Vagina (tissue), 2 donors: ENCODE results near the gene OR2Y1. TPM values are rescaled to one million over a fixed set of nuclear protein-coding genes. Genes with fewer than 3 reads are reported as not detected.

Experiments used
- DNase-seq, 2 donors: peaks; one replicate each; pipeline ENCODE4 v3.0.0-alpha.2; 2017; ENCODE audit errors: extremely low spot score in 2 of 2
- H3K27ac ChIP-seq: fragments of 200-600 bp; sonication (generic); one replicate; pipeline ENCODE4 v1.5.1; 2019
- H3K27me3 ChIP-seq: fragments of 200-600 bp; sonication (generic); one replicate; pipeline ENCODE4 v1.5.1; 2019
- H3K36me3 ChIP-seq, 2 donors: fragments of 200-600 bp; sonication (generic); one replicate each; pipeline ENCODE4 v1.5.1; 2017 to 2019
- H3K4me1 ChIP-seq: fragments of 200-600 bp; sonication (generic); one replicate; pipeline ENCODE4 v1.5.1; 2019
- H3K4me3 ChIP-seq, 2 donors: fragments of 200-600 bp; sonication (generic); 1 replicate in 1 of 2; 2 replicates in 1 of 2; pipeline ENCODE4 v1.5.1; 2016 to 2019
- H3K9me3 ChIP-seq: fragments of 200-600 bp; sonication (generic); one replicate; pipeline ENCODE4 v1.5.1; 2019
- CTCF ChIP-seq, 3 experiments: fragments of 450-650 bp in 2 of 3; fragments of 200-600 bp in 1 of 3; sonication (generic) in 1 of 3; IDR thresholded peaks; one replicate each; pipeline ENCODE4 v1.5.1; 2017 to 2019; ENCODE audit warnings: antibody characterized with exemption in 3 of 3, mild to moderate bottlenecking in 2 of 3, moderate library complexity in 2 of 3
- POLR2A ChIP-seq, 2 donors: fragments of 450-650 bp; IDR thresholded peaks; one replicate each; pipeline ENCODE4 v1.6.1; 2017; ENCODE audit warnings: antibody characterized with exemption in 2 of 2, mild to moderate bottlenecking in 2 of 2, moderate library complexity in 2 of 2
- POLR2AphosphoS5 ChIP-seq, 2 donors: sonication (generic); formaldehyde crosslinking; IDR thresholded peaks; one replicate each; pipeline ENCODE4 v1.9.0; 2017; ENCODE audit warnings: antibody characterized with exemption in 2 of 2, mild to moderate bottlenecking in 2 of 2, low read depth in 1 of 2; ENCODE audit not compliant: insufficient read depth in 1 of 2
- intact Hi-C: fragments of 100-400 bp; cut with DNase I; formaldehyde crosslinking; loops from one replicate; pipeline ENCODE4 v1.15.1; 2023
- small RNA-seq: library from RNA; depleted of rRNA; stranded (forward); fragments of <200 nt; gene quantifications from one replicate; pipeline ENCODE3, GENCODE V24; 2016
- total RNA-seq: library from RNA; depleted of rRNA; stranded (reverse); fragments of >200 nt; gene quantifications from one replicate; pipeline ENCODE4 v1.2.3, GENCODE V29; 2016

Gene OR2Y1
- total RNA-seq, 1 donor from 2014 or later, result not detected

- no peaks in the 10 kb centered on the region for H3K9me3 ChIP-seq
- H3K36me3 ChIP-seq, result no peaks in the 10 kb centered on the region
- intact Hi-C loops, result no loop called here
- H3K4me3 ChIP-seq, result no peak overlapping the region
- DNase-seq, result no peak
- no peaks in the 10 kb centered on the region for H3K27me3 ChIP-seq
- no peaks in the 10 kb centered on the region for H3K4me1 ChIP-seq
- TF ChIP-seq CTCF (IDR thresholded peaks at IDR 0.05) (no peak), POLR2AphosphoS5 (IDR thresholded peaks at IDR 0.05; ENCODE audit: insufficient read depth in 1 of 2, low read depth in 1 of 2) (no peak), POLR2A (IDR thresholded peaks at IDR 0.05) (no peak)
- no peak overlapping the region for H3K27ac ChIP-seq
These were observed 50.1 kb downstream of the OR2Y1 start for GRCh38 chr5:180689775-180690174.

Small RNA genes within 50 kb of the gene (small RNA-seq; reads per million reads assigned to genes)
- not detected for gene RNU1-17P

Other genes with a start within 250 kb of the OR2Y1 start
- 21.4 TPM for gene CNOT6, start 245.7 kb downstream of the OR2Y1 start, total RNA-seq
- gene SCGB3A1, start 148.6 kb downstream of the OR2Y1 start, total RNA-seq, result not detected
- gene FLT4, start 90.5 kb downstream of the OR2Y1 start, total RNA-seq, result 20.9 TPM
- 152 TPM for gene MGAT1, start 62.7 kb upstream of the OR2Y1 start, total RNA-seq
- 22.3 TPM for gene ZFP62, start 121.2 kb upstream of the OR2Y1 start, total RNA-seq
- not detected for gene BTNL8, start 159.1 kb upstream of the OR2Y1 start, total RNA-seq
- not detected for gene BTNL3, start 248.8 kb upstream of the OR2Y1 start, total RNA-seq